GM12801 (cell line): ENCODE results near the gene SLC35F1.

Source experiments
- TF ChIP-seq, protein P1 (sequence below): IDR thresholded peaks from one replicate; pipeline ENCODE4 v1.5.1; 2011; ENCODE audit warnings: control low read depth; ENCODE audit not compliant: insufficient read length; ENCODE audit errors: extremely low read depth

Gene SLC35F1

GRCh38 chr6:118344014-118344670 is 437.1 kb downstream of the SLC35F1 start:
- TF ChIP-seq, protein P1, sequence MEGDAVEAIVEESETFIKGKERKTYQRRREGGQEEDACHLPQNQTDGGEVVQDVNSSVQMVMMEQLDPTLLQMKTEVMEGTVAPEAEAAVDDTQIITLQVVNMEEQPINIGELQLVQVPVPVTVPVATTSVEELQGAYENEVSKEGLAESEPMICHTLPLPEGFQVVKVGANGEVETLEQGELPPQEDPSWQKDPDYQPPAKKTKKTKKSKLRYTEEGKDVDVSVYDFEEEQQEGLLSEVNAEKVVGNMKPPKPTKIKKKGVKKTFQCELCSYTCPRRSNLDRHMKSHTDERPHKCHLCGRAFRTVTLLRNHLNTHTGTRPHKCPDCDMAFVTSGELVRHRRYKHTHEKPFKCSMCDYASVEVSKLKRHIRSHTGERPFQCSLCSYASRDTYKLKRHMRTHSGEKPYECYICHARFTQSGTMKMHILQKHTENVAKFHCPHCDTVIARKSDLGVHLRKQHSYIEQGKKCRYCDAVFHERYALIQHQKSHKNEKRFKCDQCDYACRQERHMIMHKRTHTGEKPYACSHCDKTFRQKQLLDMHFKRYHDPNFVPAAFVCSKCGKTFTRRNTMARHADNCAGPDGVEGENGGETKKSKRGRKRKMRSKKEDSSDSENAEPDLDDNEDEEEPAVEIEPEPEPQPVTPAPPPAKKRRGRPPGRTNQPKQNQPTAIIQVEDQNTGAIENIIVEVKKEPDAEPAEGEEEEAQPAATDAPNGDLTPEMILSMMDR: no peak

DNA sequence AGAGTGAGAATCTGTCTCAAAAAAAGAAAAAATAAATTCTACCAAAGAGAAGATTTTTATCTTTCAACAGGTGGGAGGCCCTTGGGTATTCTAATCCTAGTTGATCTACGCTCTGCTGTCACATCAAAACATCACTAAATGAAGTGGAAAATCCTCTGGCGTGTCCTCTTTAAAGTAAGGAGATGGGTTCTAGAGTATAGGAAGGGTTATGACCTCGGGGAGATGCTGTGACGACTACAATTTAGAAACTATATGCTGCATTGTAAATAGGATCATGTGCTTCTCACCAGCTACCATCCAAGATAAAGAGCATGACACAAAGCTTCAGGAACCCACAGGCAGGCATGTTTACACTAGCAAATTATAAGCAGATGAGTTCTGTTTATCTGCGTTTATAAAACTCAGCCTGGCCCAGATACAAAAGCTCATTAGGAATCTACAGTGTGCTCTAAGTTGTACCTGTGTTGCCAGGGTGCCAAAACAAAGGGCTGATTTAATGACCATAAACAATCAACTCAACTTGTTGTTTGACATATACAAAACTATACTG is 443.9 kb downstream of the SLC35F1 start:
- TF ChIP-seq, protein P1: no peak

DNA sequence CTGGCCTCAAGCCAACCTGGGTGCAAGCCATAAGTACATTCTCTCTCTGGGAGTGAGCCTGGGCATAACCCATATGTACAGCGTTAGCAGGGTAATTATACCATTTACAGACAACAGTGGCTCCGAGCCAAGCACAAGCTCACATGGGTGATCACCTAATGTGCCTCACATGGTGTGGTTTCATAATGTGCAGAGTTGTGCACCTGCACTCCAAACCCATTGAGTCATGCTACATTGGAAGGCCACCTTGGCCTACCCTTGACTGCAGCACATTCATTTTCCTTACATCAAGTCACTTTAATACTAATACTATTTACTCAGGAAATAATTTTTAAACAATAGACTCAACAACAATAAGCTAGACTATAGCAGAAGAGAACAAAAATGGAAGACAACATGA is 446.5 kb downstream of the SLC35F1 start:
- TF ChIP-seq, protein P1: no peak

- TF ChIP-seq, protein P1: no peak
These were observed 447.6 kb downstream of the SLC35F1 start for GRCh38 chr6:118354641-118355040.

DNA sequence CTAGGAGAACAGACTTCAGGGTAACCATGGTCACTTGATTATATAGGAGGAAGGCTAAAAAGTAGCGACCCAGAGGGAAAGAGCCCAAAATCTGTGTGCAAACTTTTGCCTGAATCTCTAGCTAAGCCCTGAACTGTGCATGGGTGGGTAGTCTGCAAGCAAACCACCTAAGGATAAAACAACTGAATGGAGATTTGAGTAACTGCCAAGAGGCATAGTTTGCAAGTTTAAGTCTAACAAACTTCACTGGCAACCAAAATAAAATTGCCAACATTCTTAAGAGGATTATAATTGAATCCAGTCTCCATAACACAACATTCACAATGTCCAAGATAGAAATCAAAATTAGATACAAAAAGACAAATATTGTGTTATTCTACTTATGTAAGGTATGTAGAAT is 449.0 kb downstream of the SLC35F1 start:
- TF ChIP-seq, protein P1: no peak

DNA sequence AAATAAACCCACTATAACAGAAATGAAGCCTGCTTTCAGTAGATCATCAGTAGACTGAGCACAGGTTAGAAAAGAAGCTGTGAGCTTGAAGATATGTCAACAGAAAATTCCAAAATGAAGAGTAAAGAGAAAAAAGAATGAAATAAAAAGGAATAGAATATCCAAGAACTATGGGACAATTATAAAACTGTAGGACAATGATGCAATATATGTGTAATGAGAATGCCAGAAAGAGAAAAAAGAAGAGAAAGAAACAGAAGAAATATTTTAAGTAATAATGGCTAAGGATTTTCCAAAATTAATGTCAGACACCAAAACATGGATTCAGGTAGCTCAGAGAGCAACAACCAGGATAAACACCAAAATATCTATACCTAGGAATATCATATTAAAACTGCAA is 449.6 kb downstream of the SLC35F1 start:
- TF ChIP-seq, protein P1: no peak
